ENCODE measurements around the gene NIP7.

The NIP7 gene

GRCh38 chr16:69319381-69319780 lies 20.2 kb upstream of the NIP7 start:
- no peak for DNase-seq

- DNase-seq: no peak
Measured at GRCh38 chr16:69319826-69320739, 19.5 kb upstream of the NIP7 start.

GRCh38 chr16:69320740-69321073 lies 18.9 kb upstream of the NIP7 start:
- no peak for DNase-seq

GRCh38 chr16:69321080-69321479 lies 18.5 kb upstream of the NIP7 start:
- DNase-seq: no peak

GRCh38 chr16:69322343-69322742 lies 17.2 kb upstream of the NIP7 start:
- DNase-seq: no peak

GRCh38 chr16:69323415-69323814 lies 16.2 kb upstream of the NIP7 start:
- DNase-seq: no peak

GRCh38 chr16:69324013-69324531 lies 15.5 kb upstream of the NIP7 start:
- DNase-seq: no peak

- DNase-seq: no peak
Measured at GRCh38 chr16:69324585-69325253, 14.9 kb upstream of the NIP7 start.

GRCh38 chr16:69325784-69326171 lies 13.8 kb upstream of the NIP7 start:
- DNase-seq: no peak

GRCh38 chr16:69326172-69326873 lies 13.2 kb upstream of the NIP7 start:
- DNase-seq: no peak

GRCh38 chr16:69327585-69328310 lies 11.8 kb upstream of the NIP7 start:
- DNase-seq: no peak

- no peak for DNase-seq
Measured at GRCh38 chr16:69328854-69329316, 10.7 kb upstream of the NIP7 start.

GRCh38 chr16:69329369-69330285 lies 9.9 kb upstream of the NIP7 start:
- DNase-seq: peak; percentile 25

- DNase-seq: peak; percentile 93
Measured at GRCh38 chr16:69330286-69331109, 9.1 kb upstream of the NIP7 start, which contains the start of gene PDF. TSS of gene PDF (minus strand) at chr16:69330588. CDS start at chr16:69330570, 18 bp downstream.

GRCh38 chr16:69334696-69335095 lies 4.9 kb upstream of the NIP7 start:
- no peak for DNase-seq

GRCh38 chr16:69338557-69339288 lies 849 bp upstream of the NIP7 start:
- DNase-seq: no peak

- no peak for DNase-seq
Measured at GRCh38 chr16:69340095-69340644, 598 bp downstream of the NIP7 start.

- DNase-seq: no peak
Measured at GRCh38 chr16:69344171-69344570, 4.6 kb downstream of the NIP7 start.

GRCh38 chr16:69345923-69346322 lies 6.4 kb downstream of the NIP7 start:
- DNase-seq: no peak
